ENCODE measurements around the gene ITPKA. TPM values are rescaled to one million over a fixed set of nuclear protein-coding genes. Genes with fewer than 3 reads are reported as not detected.
"Not testable (repeated sequence)": the region's sequence is repeated elsewhere in the genome, so short reads cannot be mapped to it uniquely, and the experiment has no call there.

Gene ITPKA
- not detected in 2 replicates for total RNA-seq (2014; rRNA removed; shearing (Covaris generic); ENCODE audit: low replicate concordance)

DNA sequence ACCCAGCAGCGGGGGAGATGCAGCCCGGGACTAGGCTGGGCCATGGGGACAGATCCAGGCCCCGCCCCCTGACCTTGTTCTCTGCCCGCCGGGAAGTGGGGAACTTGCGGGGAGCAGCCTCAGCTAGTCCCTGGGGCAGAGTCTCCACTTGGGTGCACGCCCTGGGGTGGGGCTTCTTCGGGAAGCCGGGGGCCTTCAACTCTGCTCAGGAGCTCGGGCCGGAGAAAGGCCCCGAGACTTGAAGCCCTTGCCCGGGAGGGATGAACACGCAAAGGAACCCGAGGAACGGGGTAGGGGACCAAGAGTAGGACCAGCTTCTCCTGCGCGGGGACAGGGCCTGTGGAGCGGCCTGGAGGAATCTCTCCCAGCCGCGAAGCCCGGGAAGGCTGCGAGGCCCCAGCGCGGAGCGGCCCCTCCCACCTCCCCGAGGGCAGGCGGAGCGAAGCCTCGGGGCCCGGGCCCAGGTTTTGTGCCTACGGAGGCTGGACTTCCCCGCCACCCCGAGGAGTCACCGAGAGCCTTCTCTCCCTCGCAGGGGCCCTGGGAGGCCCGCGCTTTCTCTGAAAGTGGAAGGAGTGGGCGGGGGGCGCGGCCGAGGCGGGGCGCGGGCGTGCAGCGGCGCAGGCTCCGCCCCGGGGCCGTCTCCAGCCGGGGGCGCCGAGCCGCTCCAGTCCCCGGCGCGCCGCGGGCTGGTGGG is at the start of gene ITPKA:
Gene ITPKA, plus strand, starts transcription at position 670 of the 697 bp plus-strand sequence. CDS start 54 bp downstream, outside the sequence.
- no peak within 1 kb of the TSS for H3K27ac ChIP-seq (ENCODE audit: low read length)
- peak; percentile 81 for DNase-seq
- H3K27me3 ChIP-seq (ENCODE audit: low read length) = no peaks in the 10 kb centered on the region
- H3K36me3 ChIP-seq (ENCODE audit: insufficient read depth, low read length) = no peaks in the 10 kb centered on the region
- peak within 1 kb of the TSS; percentile 73 for H3K9ac ChIP-seq (ENCODE audit: low read length)
- H2AFZ ChIP-seq (ENCODE audit: low read length) = peak within 1 kb of the TSS; percentile 100
- H3K4me3 ChIP-seq (ENCODE audit: low read length) = peak within 1 kb of the TSS; percentile 79
- no peaks in the 10 kb centered on the region for H3K79me2 ChIP-seq (ENCODE audit: low read length)
- H3K9me2 ChIP-seq (replicated peaks; ENCODE audit: insufficient read depth, low read length) = no peaks in the 10 kb centered on the region
- H3K4me1 ChIP-seq (ENCODE audit: low read length) = peaks cover 19% of the 10 kb centered on the region
- H3K4me2 ChIP-seq (ENCODE audit: low read depth, low read length, poor library complexity, severe bottlenecking) = peak within 1 kb of the TSS; percentile 92
- H4K20me1 ChIP-seq (ENCODE audit: insufficient read depth, low read depth, low read length) = peaks cover 7% of the 10 kb centered on the region; the same call in 1 of the 2 replicates
- H3K9me3 ChIP-seq (ENCODE audit: low read length) = no peaks in the 10 kb centered on the region

DNA sequence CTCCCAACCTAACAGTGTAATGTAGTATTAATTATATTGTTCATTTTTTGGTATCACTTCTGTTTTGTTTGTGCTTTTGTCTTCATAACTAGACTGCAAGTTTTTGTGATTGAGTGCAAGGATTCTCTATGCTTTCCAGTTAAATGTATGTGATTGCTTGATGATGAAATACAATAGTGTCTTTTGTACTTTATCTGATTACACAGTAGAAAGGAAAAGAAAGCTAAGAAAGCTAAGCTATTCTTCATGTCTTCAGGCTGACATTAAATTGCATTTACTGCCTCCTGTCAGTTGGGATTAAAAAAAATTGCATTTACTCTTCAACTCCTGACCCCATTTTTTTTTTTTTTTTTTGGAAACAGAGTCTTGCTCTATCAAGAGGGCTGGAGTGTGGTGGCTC is 48.3 kb upstream of the ITPKA start:
- DNase-seq = no peak
- no peak overlapping the region for H3K27ac ChIP-seq (ENCODE audit: low read length)
- H3K4me2 ChIP-seq (ENCODE audit: low read depth, low read length, poor library complexity, severe bottlenecking) = no peak overlapping the region
- no peaks in the 10 kb centered on the region for H3K27me3 ChIP-seq (ENCODE audit: low read length)
- H3K4me3 ChIP-seq (ENCODE audit: low read length) = no peak overlapping the region
- H3K9me2 ChIP-seq (replicated peaks; ENCODE audit: insufficient read depth, low read length) = no peaks in the 10 kb centered on the region
- peaks cover 63% of the 10 kb centered on the region for H3K79me2 ChIP-seq (ENCODE audit: low read length)
- H4K20me1 ChIP-seq (ENCODE audit: insufficient read depth, low read depth, low read length) = no peaks in the 10 kb centered on the region
- H2AFZ ChIP-seq (ENCODE audit: low read length) = no peak overlapping the region
- H3K4me1 ChIP-seq (ENCODE audit: low read length) = no peaks in the 10 kb centered on the region
- no peaks in the 10 kb centered on the region for H3K9me3 ChIP-seq (ENCODE audit: low read length)
- no peak overlapping the region for H3K9ac ChIP-seq (ENCODE audit: low read length)
- H3K36me3 ChIP-seq (ENCODE audit: insufficient read depth, low read length) = peaks cover 12% of the 10 kb centered on the region; the same call in 1 of the 2 replicates

DNA sequence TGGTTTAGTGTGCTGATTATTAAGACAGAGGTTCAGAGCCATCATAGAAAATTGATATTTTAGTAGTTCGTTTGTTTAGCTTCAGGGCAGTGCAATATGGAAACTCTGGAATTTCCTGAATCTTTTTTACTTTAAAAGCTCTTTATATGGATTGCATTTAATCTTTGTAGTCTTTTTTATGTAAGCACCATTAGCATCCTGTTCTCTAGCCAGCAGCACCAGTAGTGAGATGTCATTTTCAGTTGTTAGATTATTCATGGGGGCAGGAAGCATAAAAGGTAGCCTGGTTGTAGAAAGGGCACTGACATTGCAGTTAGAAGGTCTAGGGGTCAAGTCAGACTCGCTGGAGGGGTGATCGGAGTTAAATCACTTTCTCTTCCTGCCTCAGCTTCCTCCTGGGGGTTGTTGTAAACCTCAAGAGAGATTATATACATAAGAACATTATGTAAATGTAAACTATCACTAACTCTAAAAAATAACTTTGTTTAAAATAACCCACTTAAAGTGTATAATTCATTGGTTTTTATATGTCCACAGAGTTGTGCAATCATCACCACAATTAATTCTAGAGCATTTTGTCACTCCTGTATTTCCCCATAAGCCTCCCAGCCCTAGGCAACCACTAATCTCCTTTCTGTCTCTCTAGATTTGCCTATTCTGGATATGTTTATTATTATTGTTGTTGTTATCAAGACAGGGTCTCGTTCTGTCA is 31.4 kb upstream of the ITPKA start:
- no peaks in the 10 kb centered on the region; the same call in 1 of the 2 replicates for H4K20me1 ChIP-seq (ENCODE audit: insufficient read depth, low read depth, low read length)
- H2AFZ ChIP-seq (ENCODE audit: low read length) = no peak overlapping the region
- H3K9me3 ChIP-seq (ENCODE audit: low read length) = no peaks in the 10 kb centered on the region
- no peak overlapping the region for H3K9ac ChIP-seq (ENCODE audit: low read length)
- H3K27ac ChIP-seq (ENCODE audit: low read length) = no peak overlapping the region
- no peak for DNase-seq
- H3K9me2 ChIP-seq (replicated peaks; ENCODE audit: insufficient read depth, low read length) = no peaks in the 10 kb centered on the region
- H3K79me2 ChIP-seq (ENCODE audit: low read length) = peaks cover 23% of the 10 kb centered on the region
- peaks cover 41% of the 10 kb centered on the region for H3K36me3 ChIP-seq (ENCODE audit: insufficient read depth, low read length)
- H3K4me2 ChIP-seq (ENCODE audit: low read depth, low read length, poor library complexity, severe bottlenecking) = no peak overlapping the region
- H3K4me3 ChIP-seq (ENCODE audit: low read length) = no peak overlapping the region
- H3K27me3 ChIP-seq (ENCODE audit: low read length) = no peaks in the 10 kb centered on the region
- peaks cover 5% of the 10 kb centered on the region for H3K4me1 ChIP-seq (ENCODE audit: low read length)

DNA sequence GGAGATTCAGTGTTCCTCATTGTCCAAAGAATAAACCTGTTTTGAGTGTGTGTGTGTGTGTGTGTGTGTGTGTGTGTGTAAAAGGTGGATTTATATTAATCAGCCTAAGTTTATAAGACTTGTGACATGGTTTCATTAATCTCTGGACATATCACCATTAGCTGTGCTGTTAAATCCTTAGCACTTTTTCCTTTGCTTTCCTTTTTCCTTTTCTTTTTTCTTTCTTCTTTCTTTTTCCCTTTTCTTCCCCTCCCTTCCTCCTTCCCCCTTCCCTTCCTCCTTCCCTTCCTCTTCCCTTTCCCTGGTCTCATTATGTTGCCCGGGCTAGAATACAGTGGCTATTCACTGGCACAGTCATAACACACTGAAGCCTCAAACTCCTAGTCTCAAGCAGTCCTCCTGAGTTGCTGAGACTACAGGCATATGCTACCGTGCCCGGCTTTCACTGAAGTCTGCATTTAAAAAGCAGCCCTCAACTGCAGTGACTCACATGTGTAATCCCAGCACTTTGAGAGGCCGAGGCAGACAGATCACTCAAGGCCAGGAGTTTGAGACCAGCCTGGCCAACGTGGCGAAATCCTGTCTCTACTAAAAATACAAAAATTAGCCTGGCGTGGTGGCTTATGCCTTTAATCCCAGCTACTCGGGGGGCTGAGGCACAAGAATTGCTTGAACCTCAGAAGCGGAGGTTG is 28.6 kb upstream of the ITPKA start:
- no peak for DNase-seq
- Histone ChIP-seq H3K4me2 (ENCODE audit: low read depth, low read length, poor library complexity, severe bottlenecking) (no peak overlapping the region), H3K27me3 (ENCODE audit: low read length) (no peaks in the 10 kb centered on the region), H3K79me2 (ENCODE audit: low read length) (peaks cover 23% of the 10 kb centered on the region), H3K36me3 (ENCODE audit: insufficient read depth, low read length) (peaks cover 38% of the 10 kb centered on the region; the same call in 1 of the 2 replicates), H3K9me3 (ENCODE audit: low read length) (no peaks in the 10 kb centered on the region), H3K4me1 (ENCODE audit: low read length) (peaks cover 5% of the 10 kb centered on the region), H2AFZ (ENCODE audit: low read length) (no peak overlapping the region), H4K20me1 (ENCODE audit: insufficient read depth, low read depth, low read length) (no peaks in the 10 kb centered on the region; the same call in 1 of the 2 replicates), H3K9ac (ENCODE audit: low read length) (no peak overlapping the region), H3K27ac (ENCODE audit: low read length) (no peak overlapping the region), H3K4me3 (ENCODE audit: low read length) (no peak overlapping the region), H3K9me2 (replicated peaks; ENCODE audit: insufficient read depth, low read length) (no peaks in the 10 kb centered on the region)

DNA sequence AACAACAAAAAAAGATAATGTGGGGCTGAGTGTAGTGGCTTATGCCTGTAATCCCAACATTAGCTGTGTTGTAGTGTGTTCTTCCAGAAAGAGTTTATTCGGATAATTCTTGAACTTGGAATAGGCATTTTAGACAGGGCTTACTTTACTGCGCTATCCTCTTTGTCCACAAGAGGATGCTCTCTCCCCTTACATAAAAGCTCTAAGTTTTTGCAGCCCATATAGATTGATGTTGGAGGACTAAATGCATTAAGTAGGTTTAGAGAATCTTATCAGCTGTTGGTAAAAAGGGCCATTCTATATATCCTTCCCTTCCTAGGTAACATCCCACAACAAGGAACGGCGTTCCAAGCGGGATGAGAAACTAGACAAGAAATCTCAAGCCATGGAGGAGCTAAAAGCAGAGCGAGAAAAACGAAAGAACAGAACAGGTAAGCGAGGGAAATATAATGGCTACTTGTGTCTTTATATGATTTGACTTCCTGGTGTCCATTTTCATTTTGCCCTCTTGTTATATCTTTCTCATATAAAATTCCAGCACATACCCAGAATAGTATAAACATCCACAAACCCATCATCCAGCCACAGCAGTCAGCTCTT is 27.8 kb upstream of the ITPKA start:
- Histone ChIP-seq H3K27me3 (ENCODE audit: low read length) (no peaks in the 10 kb centered on the region), H3K9me3 (ENCODE audit: low read length) (no peaks in the 10 kb centered on the region), H3K4me1 (ENCODE audit: low read length) (peaks cover 5% of the 10 kb centered on the region), H3K79me2 (ENCODE audit: low read length) (peaks cover 20% of the 10 kb centered on the region), H4K20me1 (ENCODE audit: insufficient read depth, low read depth, low read length) (no peaks in the 10 kb centered on the region; the same call in 1 of the 2 replicates), H3K4me3 (ENCODE audit: low read length) (no peak overlapping the region), H3K4me2 (ENCODE audit: low read depth, low read length, poor library complexity, severe bottlenecking) (no peak overlapping the region), H2AFZ (ENCODE audit: low read length) (no peak overlapping the region), H3K9me2 (replicated peaks; ENCODE audit: insufficient read depth, low read length) (no peaks in the 10 kb centered on the region), H3K27ac (ENCODE audit: low read length) (no peak overlapping the region), H3K36me3 (ENCODE audit: insufficient read depth, low read length) (peaks cover 41% of the 10 kb centered on the region; the same call in 1 of the 2 replicates), H3K9ac (ENCODE audit: low read length) (no peak overlapping the region)
- peak; percentile 80 for DNase-seq

DNA sequence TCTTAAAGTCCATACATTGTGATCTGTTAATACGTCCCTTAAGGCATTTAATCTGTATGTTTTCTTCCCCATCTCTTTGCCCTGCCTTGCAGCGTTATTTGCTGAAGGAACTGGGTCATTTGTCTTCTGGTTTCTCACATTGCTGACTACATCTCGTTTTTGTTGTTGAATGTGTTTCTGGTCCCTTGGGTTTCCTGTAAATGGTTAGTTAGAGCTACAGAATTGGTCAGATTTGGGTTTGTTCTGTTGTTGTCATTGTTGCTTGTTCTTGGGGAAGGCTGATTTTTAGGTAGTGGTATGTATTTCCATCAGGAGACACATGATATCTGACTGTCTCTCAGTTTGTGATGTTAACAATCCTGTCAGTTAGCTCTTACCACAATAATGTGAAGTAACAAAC is 27.0 kb upstream of the ITPKA start:
- Histone ChIP-seq H3K36me3 (ENCODE audit: insufficient read depth, low read length) (peaks cover 45% of the 10 kb centered on the region), H3K27ac (ENCODE audit: low read length) (no peak overlapping the region), H3K9me3 (ENCODE audit: low read length) (no peaks in the 10 kb centered on the region), H3K4me1 (ENCODE audit: low read length) (peaks cover 5% of the 10 kb centered on the region), H3K4me2 (ENCODE audit: low read depth, low read length, poor library complexity, severe bottlenecking) (no peak overlapping the region), H3K9me2 (replicated peaks; ENCODE audit: insufficient read depth, low read length) (no peaks in the 10 kb centered on the region), H3K79me2 (ENCODE audit: low read length) (peaks cover 20% of the 10 kb centered on the region), H3K27me3 (ENCODE audit: low read length) (no peaks in the 10 kb centered on the region), H4K20me1 (ENCODE audit: insufficient read depth, low read depth, low read length) (no peaks in the 10 kb centered on the region; the same call in 1 of the 2 replicates), H2AFZ (ENCODE audit: low read length) (no peak overlapping the region), H3K4me3 (ENCODE audit: low read length) (no peak overlapping the region), H3K9ac (ENCODE audit: low read length) (no peak overlapping the region)
- no peak for DNase-seq

DNA sequence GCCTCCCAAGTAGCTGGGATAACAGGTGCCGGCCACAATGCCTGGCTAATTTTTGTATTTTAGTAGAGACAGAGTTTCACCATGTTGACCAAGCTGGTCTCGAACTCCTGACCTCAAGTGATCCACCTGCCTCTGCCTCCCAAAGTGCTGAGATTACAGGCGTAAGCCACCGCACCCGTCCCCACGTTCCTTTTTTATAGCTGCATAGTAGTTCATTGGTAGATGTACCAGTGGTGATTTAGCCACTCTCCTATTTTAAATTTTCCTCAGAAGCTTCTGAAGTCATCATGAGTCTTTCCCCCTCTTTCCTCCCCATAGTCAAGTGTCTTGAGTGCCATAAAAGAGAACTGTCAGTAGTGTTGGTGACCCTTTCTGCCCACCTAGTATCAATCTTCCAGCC is 24.0 kb upstream of the ITPKA start:
- H3K9me3 ChIP-seq (ENCODE audit: low read length); H2AFZ ChIP-seq (ENCODE audit: low read length); H3K4me1 ChIP-seq (ENCODE audit: low read length); H3K79me2 ChIP-seq (ENCODE audit: low read length); H3K27ac ChIP-seq (ENCODE audit: low read length); DNase-seq; H3K4me3 ChIP-seq (ENCODE audit: low read length); H3K9me2 ChIP-seq (replicated peaks; ENCODE audit: insufficient read depth, low read length); H3K9ac ChIP-seq (ENCODE audit: low read length); H4K20me1 ChIP-seq (ENCODE audit: insufficient read depth, low read depth, low read length); H3K4me2 ChIP-seq (ENCODE audit: low read depth, low read length, poor library complexity, severe bottlenecking); H3K27me3 ChIP-seq (ENCODE audit: low read length): not testable (repeated sequence)
- peaks cover 29% of the 10 kb centered on the region for H3K36me3 ChIP-seq (ENCODE audit: insufficient read depth, low read length)

Measured in Karpas-422 (cell line).